ENCODE data around the gene GPA33.

The GPA33 gene

DNA sequence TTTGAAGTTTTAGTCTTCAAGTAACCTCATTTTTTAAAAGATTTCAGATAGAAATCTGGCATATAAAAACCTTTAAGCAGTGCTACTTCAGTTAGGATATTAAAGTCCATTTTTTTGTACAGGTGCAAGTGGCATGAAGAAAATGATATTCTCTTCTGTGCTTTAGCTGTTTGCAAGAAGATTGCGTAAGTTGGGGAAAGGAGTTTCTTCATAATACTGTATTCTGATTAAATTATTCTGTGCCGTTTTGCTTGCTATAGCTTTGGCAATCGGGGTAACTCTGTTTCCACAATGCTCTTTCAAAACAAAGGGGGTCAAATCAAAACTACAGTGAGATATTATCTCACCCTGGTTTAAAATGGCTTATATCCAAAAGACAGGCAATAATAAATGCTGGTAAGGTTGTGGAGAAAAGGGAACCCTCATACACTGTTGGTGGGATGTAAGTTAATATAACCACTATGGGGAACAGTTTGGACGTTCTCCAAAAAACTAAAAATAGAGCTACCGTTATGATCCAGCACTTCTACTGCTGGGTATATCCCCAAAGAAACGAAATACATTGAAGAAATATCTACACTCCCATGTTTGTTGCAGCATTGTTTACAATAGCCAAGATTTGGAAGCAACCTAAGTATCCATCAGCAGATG is 74.0 kb downstream of the GPA33 start:
- ChIA-PET CTCF (interaction anchor here (1.1 to 1.7 kb wide), 2 partner anchors 36 to 107 kb away, joined by 3 to 5 read pairs; no protein-coding TSS in a partner anchor), POLR2A (no interaction called here)
- no peaks in the 10 kb centered on the region for H3K36me3 ChIP-seq (ENCODE audit: control insufficient read depth in 2 of 2, insufficient read depth in 1 of 2, low read length in 2 of 2)
- no peaks in the 10 kb centered on the region for H3K9me3 ChIP-seq (ENCODE audit: control insufficient read depth, insufficient read depth, low read depth, low read length)
- H3K27ac ChIP-seq (ENCODE audit: extremely low read depth, low read depth, low read length), result no peak overlapping the region
- no peaks in the 10 kb centered on the region for H3K4me1 ChIP-seq (ENCODE audit: control insufficient read depth, insufficient read depth, low read length)
- no peak overlapping the region for H3K4me3 ChIP-seq (ENCODE audit: low read depth, low read length)
- TF ChIP-seq PRDM1 (tag by site-specific recombination; IDR thresholded peaks at IDR 0.05), result no peak
- TF ChIP-seq ZNF292 (tag by site-specific recombination; IDR thresholded peaks at IDR 0.05; ENCODE audit: borderline replicate concordance, low read depth), result no peak
- TF ChIP-seq ZNF280D (tag by site-specific recombination; IDR thresholded peaks at IDR 0.05), result no peak

DNA sequence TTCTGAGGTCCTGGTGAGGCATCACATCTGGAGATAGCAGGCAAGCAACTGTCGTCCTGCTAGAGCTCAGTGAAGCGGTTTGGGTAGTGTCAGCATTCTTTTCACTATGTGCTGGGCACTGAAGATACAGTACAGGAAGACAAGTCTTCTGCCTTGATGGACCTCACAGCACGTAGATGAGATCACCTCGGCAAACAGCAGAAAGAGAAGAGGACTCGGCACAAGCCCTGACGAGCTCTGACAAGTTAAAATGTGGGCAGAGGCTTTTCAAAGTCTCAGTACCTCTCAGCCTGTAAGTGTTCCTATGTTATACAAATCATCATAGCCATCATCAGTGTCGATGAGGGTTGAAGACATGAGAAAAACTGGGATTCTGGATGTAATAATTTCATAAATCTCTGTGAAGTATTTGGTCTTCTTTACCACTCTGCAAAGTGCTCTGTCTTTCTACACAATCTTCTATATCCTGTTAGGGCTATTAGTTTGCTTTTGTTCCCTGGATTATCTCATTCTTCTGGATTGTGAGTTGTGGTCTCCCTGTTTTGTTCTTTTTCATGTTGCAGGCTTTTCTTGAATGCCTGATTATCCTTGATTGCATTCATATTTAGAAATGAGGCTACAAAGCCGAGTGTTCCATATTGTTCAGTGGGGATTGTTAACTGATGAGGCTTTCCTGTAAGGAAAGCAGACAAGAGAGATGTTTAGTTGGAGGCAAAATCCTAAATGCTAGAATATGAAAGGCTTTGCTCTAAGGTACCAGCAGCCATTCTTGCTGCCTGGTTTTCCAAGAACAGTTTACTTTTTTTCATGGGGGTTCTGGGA is 76.9 kb downstream of the GPA33 start:
- H3K27ac ChIP-seq (ENCODE audit: extremely low read depth, low read depth, low read length), result no peak overlapping the region
- no peak for TF ChIP-seq HIC1 (tag by site-specific recombination; IDR thresholded peaks at IDR 0.05)
- no peak for TF ChIP-seq ZNF777 (tag by site-specific recombination; IDR thresholded peaks at IDR 0.05; ENCODE audit: borderline replicate concordance)
- TF ChIP-seq, protein P1, sequence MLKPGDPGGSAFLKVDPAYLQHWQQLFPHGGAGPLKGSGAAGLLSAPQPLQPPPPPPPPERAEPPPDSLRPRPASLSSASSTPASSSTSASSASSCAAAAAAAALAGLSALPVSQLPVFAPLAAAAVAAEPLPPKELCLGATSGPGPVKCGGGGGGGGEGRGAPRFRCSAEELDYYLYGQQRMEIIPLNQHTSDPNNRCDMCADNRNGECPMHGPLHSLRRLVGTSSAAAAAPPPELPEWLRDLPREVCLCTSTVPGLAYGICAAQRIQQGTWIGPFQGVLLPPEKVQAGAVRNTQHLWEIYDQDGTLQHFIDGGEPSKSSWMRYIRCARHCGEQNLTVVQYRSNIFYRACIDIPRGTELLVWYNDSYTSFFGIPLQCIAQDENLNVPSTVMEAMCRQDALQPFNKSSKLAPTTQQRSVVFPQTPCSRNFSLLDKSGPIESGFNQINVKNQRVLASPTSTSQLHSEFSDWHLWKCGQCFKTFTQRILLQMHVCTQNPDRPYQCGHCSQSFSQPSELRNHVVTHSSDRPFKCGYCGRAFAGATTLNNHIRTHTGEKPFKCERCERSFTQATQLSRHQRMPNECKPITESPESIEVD (tag by site-specific recombination; IDR thresholded peaks at IDR 0.05), result no peak
- TF ChIP-seq, protein P2, sequence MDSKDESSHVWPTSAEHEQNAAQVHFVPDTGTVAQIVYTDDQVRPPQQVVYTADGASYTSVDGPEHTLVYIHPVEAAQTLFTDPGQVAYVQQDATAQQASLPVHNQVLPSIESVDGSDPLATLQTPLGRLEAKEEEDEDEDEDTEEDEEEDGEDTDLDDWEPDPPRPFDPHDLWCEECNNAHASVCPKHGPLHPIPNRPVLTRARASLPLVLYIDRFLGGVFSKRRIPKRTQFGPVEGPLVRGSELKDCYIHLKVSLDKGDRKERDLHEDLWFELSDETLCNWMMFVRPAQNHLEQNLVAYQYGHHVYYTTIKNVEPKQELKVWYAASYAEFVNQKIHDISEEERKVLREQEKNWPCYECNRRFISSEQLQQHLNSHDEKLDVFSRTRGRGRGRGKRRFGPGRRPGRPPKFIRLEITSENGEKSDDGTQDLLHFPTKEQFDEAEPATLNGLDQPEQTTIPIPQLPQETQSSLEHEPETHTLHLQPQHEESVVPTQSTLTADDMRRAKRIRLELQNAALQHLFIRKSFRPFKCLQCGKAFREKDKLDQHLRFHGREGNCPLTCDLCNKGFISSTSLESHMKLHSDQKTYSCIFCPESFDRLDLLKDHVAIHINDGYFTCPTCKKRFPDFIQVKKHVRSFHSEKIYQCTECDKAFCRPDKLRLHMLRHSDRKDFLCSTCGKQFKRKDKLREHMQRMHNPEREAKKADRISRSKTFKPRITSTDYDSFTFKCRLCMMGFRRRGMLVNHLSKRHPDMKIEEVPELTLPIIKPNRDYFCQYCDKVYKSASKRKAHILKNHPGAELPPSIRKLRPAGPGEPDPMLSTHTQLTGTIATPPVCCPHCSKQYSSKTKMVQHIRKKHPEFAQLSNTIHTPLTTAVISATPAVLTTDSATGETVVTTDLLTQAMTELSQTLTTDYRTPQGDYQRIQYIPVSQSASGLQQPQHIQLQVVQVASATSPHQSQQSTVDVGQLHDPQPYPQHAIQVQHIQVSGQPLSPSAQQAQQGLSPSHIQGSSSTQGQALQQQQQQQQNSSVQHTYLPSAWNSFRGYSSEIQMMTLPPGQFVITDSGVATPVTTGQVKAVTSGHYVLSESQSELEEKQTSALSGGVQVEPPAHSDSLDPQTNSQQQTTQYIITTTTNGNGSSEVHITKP (tag by site-specific recombination; IDR thresholded peaks at IDR 0.05), result no peak
- no peaks in the 10 kb centered on the region for H3K36me3 ChIP-seq (ENCODE audit: control insufficient read depth in 2 of 2, insufficient read depth in 1 of 2, low read length in 2 of 2)
- ChIA-PET CTCF (no interaction called here), POLR2A (no interaction called here)
- H3K4me3 ChIP-seq (ENCODE audit: low read depth, low read length), result no peak overlapping the region
- H3K4me1 ChIP-seq (ENCODE audit: control insufficient read depth, insufficient read depth, low read length), result no peaks in the 10 kb centered on the region
- H3K9me3 ChIP-seq (ENCODE audit: control insufficient read depth, insufficient read depth, low read depth, low read length), result no peaks in the 10 kb centered on the region
